CD4-positive, alpha-beta T cell treated with Interferon gamma for 1 hour (primary cell): Measurements from ENCODE around the gene PRKX.
"Not testable (repeated sequence)": the region's sequence is repeated elsewhere in the genome, so short reads cannot be mapped to it uniquely, and the experiment has no call there.

Experiments
- DNase-seq: peaks from one replicate; pipeline ENCODE4 v3.0.0-alpha.2; 2020

The PRKX gene

DNA sequence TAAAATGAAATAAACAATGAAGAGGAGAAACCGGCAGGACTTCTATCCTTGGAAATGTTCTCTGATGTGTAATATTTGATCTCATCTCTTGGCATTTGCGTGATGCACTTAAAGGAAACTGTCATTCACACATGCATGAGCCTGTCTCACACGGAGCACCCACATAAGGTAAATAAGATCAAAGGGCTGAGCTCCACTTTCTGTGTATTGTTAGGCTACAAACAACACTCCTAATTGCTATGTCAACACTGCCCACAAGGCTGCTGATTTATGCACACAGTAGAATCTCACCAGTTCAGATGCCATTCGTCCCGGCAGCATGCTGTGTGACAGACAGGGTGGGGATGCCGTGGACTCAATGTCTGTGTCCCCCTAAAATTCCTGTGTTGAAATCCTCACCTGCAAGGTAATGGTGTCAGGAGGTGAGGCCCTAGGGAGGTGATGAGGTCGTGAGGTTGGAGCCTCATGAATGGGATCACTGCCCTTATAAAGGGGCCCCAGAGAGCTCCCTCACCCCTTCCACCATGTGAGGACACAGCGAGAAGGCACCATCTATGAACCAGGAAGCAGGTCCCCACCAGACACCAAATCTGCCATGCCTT lies 5.7 kb downstream of the PRKX start:
- peak; percentile 25 for DNase-seq

- DNase-seq: no peak
Measured at GRCh38 chrX:3706481-3706880, 7.0 kb downstream of the PRKX start.

DNA sequence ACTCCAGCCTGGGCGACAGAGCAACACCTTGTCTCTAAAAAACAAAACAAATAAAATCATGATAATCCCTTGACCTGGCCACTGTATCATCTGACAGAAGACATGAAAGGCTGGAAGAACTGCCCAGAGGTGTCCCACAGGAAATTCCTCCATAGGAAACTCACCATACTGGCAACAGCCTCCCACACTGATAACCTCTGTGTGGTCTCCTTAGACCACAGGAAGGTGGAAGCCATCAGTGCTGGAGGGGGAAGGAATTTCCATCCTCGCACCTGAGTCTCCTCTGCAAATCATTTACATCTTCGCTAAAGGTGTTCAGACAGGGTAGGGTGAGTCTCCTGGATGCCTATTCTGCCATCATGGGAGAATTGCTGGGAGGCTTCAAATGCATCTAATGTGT lies 10.2 kb downstream of the PRKX start:
- not testable (repeated sequence) for DNase-seq

DNA sequence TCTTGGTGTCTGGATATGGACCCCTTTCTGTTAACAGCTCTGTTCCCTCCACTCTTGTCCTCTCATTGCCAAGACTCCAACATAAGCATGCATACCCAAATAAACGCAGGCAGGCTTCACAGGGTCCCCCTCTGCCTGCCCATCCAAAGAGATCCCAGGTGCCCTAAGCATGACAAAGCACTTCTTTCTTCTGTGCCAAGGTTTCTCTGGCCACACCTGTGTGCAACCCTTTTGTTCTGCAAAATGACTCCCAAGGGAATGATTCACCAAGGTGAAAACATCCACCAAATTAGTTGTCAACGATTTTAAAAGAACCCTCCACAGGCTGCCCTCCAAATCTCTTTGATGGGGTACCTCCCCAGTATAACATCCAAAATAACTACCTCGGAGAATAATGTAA lies 11.4 kb downstream of the PRKX start:
- not testable (repeated sequence) for DNase-seq

GRCh38 chrX:3701445-3701928 lies 12.0 kb downstream of the PRKX start:
- DNase-seq: not testable (repeated sequence)

DNA sequence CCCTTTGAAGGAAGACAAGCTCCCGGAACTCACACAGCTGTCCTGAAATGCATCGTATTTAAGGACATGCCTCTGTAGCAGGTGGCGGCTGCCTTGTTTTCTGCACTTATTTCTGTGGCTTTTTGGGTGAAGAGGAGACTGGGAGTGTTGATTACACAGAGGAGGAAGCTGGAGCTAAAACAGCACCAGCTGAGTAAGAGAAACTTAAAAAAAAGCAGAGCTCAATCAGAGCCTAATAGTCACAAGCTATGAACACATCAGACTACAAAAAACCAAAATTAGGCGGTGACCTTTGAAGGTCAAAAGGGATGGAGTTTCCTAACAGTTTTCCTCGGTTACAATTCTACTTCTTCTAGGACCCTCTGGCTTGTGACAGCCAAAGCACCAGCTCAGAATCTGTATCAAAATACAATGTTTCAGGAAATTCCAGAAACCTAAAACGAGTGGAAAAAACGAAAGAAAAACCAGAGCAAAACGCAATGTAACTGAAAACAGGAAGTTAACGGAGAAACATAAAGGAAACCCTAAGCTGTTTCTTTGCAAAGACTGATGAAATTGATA lies 13.5 kb downstream of the PRKX start:
- no peak for DNase-seq

- no peak for DNase-seq
Measured at GRCh38 chrX:3697701-3698279, 15.7 kb downstream of the PRKX start.

- DNase-seq: no peak
Measured at GRCh38 chrX:3697220-3697684, 16.2 kb downstream of the PRKX start.

- DNase-seq: no peak
Measured at GRCh38 chrX:3695536-3695935, 17.9 kb downstream of the PRKX start.

GRCh38 chrX:3690140-3690539 lies 23.3 kb downstream of the PRKX start:
- DNase-seq: no peak

DNA sequence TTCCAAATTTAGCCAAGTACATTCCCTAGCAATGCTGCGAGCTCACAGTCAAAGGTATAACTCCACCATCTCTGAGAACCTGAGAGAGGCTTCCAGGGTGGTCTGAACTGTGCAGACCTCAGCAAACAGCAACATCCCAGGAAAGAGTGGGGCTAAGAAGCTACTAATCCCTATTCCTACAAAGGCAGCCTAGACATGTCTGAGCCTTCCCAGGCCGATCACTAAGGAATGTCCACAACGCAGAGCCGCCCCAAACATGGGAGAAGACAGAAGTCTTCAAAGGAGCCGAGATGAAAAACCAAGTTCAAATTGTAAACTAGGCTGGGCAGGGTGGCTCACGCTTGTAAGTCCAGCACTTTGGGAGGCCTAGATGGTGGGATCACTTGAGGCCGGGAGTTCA lies 30.2 kb downstream of the PRKX start:
- DNase-seq: not testable (repeated sequence)

GRCh38 chrX:3680459-3680858 lies 33.0 kb downstream of the PRKX start:
- no peak for DNase-seq

GRCh38 chrX:3679669-3680068 lies 33.8 kb downstream of the PRKX start:
- DNase-seq: no peak

- DNase-seq: no peak
Measured at GRCh38 chrX:3678328-3678727, 35.1 kb downstream of the PRKX start.

DNA sequence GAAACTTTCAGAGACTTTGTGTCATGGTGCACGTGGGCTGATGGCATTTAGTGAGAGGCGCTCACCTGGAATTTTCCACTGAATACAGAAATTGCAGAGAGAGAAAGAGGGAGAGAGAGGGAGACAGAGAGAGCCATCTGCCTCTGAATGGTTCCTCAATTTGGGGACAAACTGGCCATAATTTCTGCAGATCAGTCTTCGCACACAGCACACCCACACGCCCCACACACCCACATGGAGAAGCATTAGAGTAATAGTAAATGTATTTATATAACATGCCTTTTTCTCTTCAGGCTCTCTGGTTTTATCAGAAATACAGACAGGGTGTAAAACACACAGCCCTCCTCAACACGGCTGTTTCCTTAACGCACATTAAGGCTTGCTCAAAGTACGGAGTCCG lies 38.6 kb downstream of the PRKX start:
- no peak for DNase-seq

GRCh38 chrX:3669841-3670475 lies 43.5 kb downstream of the PRKX start:
- no peak for DNase-seq

GRCh38 chrX:3666975-3667374 lies 46.5 kb downstream of the PRKX start:
- no peak for DNase-seq

GRCh38 chrX:3664921-3665320 lies 48.5 kb downstream of the PRKX start:
- DNase-seq: no peak

DNA sequence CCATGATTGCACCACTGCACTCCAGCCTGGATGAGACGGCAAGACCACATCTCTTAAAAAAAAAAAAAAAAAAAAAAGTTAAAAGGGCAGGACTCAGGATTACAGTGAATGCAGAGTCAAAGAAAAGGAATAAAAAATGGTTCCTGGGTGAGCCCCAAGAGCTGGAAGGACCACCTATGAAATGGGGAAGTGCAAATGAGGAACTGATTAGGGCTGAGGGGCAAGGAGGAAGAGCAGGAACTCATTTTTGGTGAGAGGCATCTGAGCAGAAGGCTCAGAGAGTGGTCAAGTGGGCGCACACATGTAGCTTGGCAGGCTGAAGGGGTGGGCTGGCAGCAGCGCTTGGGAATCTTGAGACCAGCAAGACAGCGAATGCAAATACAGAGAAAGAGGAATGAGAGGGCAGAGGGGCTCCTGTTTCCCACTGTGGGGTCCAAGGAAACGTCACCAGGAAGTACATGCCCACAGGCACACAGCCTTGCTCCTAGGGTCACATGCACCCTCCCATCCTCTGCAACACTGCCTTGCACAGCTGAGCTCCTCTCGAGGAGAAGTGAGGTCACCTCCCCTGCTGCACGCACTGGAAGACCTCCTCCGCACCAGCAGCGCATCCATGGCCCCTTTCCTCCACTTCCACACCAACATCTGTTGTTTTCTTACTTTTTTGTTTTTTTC lies 49.7 kb downstream of the PRKX start:
- DNase-seq: peak; percentile 26

DNA sequence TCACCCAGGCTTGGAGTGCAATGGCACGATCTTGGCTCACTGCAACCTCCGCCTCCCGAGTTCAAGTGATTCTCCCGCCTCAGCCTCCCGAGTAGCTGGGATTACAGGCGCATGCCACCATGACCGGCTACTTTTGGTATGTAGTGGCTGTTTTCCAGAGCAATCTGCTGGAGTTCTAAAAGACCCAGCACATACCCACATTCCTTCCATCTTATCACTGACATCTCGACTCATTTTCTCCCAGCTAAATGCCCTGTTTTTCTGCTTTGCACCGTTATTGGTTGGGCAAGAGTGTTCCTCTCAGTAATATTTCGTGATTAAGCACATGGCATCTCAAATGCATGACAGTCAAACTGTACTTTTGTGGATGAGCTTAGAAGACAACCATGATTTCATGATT lies 53.7 kb downstream of the PRKX start:
- DNase-seq: no peak

DNA sequence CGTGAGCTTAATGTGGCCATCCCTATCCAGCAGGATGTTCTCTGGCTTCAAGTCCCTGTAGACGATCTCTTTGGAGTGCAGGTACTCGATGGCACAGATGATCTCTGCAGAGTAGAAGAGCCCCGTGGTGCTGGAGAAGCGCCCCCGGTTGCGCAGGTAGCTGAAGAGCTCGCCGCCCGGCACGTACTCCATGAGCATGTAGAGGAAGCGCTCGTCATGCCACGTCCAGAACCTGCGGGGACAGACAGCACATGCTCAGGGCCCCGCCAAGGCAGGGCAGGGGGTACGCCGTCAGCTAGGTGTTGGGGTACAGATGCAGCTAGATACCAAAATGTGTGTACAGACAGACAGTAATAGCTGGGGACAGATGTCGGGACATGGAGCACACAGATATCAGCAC lies 58.3 kb downstream of the PRKX start:
- DNase-seq: no peak

DNA sequence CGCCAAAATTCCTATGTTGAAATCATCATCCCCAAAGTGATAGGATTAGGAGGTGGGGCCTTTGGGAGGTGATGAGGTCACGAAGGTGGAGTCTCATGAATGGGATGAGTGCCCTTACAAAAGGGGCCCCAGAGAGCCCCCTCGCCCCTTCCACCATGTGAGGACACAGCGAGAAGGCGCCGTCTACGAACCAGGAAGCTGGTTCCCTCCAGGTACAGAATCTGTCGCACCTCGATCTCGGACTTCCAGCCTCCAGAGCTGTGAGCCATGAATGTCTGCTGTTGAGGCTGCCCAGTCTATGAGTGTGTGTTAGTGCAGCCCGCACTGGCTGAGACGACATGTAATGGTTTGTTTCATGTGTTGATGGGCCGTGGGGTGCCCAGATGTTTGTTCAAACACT lies 60.3 kb downstream of the PRKX start:
- no peak for DNase-seq

DNA sequence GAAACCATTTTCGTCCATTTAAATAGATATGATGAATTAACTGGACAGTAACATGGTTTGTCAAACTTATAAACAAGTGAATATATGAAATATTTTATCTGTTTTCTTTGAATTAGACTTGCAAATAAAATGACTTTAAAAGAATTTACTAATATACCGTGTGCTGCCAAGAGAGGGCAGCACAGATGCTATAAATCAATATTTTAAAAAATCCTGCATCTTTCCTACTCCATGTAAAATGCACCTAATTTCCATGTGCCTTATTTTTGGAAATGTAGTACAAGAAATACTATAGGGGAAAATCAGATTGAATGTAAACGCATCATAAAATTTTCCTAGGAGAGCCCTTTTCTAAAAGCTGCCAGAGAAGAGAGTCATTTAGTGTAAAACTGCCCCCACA lies 62.2 kb downstream of the PRKX start:
- no peak for DNase-seq

DNA sequence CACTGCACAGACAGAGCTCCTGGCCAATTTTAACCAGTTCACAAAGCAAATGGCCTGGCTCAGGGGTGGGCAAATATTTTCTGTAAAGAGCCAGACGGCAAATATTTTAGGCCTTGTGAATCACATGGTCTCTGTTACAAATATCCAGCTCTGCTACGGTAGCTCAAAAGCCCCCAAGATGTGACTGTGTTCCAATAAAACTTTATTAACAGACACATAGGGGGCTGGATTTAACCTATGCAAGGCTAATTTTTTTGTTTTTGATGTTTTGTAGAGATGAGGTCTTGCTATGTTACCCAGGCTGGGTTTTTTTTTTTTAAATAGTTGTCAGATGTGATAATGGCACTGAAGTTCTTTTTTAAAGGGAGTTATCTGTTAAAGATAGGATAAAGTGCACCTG lies 65.4 kb downstream of the PRKX start:
- no peak for DNase-seq
